ENCODE data around the gene PDE6H. TPM values are rescaled to one million over a fixed set of nuclear protein-coding genes. Genes with fewer than 3 reads are reported as not detected.

PDE6H gene
- total and polyA plus RNA-seq, 2 experiments from 2014 or later, result not detected

- Histone ChIP-seq H3K27me3 (no peaks in the 10 kb centered on the region), H3K27ac (no peak overlapping the region), H3K4me3 (no peak overlapping the region), H3K36me3 (no peaks in the 10 kb centered on the region), H3K4me1 (ENCODE audit: low read depth) (no peaks in the 10 kb centered on the region), H3K9me3 (ENCODE audit: low read depth) (no peaks in the 10 kb centered on the region)
- no peak for TF ChIP-seq CTCF (IDR thresholded peaks at IDR 0.05; ENCODE audit: low read depth, low read length)
- DNase-seq (ENCODE audit: low read depth in 1 of 2, low spot score in 1 of 2), result no peak
Observed at GRCh38 chr12:14991069-14991468, 18.2 kb downstream of the PDE6H start.

- no peak overlapping the region for H3K4me3 ChIP-seq
- TF ChIP-seq CTCF (IDR thresholded peaks at IDR 0.05; ENCODE audit: low read depth, low read length), result no peak
- no peaks in the 10 kb centered on the region for H3K4me1 ChIP-seq (ENCODE audit: low read depth)
- no peak for DNase-seq (ENCODE audit: low read depth in 1 of 2, low spot score in 1 of 2)
- H3K36me3 ChIP-seq, result no peaks in the 10 kb centered on the region
- H3K27ac ChIP-seq, result no peak overlapping the region
- no peaks in the 10 kb centered on the region for H3K9me3 ChIP-seq (ENCODE audit: low read depth)
- H3K27me3 ChIP-seq, result no peaks in the 10 kb centered on the region
Observed at GRCh38 chr12:14992673-14993072, 19.8 kb downstream of the PDE6H start.

DNA sequence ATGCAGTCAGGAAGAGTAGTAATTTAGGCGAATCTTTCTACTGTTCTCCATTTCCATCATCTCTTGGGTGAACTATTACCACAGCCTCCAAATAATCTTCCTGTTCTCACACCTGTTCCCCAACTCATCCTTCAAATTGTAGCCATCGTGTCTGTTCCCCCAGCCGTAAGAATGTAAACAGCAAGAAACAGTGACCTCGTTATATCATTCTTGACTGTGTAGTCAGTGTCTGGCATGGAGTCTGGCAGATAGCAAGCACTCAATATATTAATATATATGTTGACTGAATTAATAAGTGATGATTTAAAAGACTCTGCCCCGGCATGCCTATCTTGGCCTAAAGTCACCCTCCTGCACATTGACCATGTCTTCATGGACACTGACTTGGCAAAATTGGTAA, 20.3 kb downstream of the PDE6H start:
- Histone ChIP-seq H3K27ac (no peak overlapping the region), H3K27me3 (no peaks in the 10 kb centered on the region), H3K9me3 (ENCODE audit: low read depth) (no peaks in the 10 kb centered on the region), H3K4me1 (ENCODE audit: low read depth) (no peaks in the 10 kb centered on the region), H3K36me3 (no peaks in the 10 kb centered on the region), H3K4me3 (no peak overlapping the region)
- no peak for TF ChIP-seq CTCF (IDR thresholded peaks at IDR 0.05; ENCODE audit: low read depth, low read length)
- no peak for DNase-seq (ENCODE audit: low read depth in 1 of 2, low spot score in 1 of 2)

DNA sequence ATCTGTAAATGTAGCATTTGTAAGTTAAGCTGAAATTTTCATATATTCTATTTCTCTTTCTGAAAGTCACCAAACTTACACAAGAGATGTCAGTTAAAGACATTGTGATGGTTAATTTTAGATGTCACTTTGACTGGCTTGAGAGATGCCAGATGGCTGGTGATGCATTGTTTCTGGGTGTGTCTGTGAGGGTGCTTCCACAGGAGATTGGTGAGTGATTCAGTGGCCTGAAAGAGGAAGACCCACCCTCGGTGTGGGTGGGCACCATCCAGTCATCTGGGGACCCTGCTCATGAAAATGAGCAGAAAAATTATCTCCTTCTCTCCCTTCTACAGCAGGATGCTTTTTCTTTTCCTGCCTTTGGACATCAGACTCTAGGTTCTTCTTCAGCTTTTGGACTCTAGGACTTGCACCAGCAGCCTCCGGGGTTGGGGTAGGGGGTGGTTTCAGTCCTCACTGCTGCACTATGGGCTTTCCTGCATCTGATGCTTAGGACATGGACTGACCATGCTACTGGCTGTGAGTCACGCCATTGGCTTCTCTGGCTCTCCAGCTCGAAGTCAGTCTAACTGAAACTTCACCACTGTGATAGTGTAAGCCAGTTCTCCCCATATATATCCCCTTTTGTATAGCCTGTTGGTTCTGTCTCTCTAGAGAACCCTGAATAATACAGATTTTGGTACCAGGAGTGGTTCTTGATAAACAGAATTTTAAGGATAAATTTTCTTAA, 20.9 kb downstream of the PDE6H start:
- no peak for TF ChIP-seq CTCF (IDR thresholded peaks at IDR 0.05; ENCODE audit: low read depth, low read length)
- Histone ChIP-seq H3K4me3 (no peak overlapping the region), H3K27ac (no peak overlapping the region)

DNA sequence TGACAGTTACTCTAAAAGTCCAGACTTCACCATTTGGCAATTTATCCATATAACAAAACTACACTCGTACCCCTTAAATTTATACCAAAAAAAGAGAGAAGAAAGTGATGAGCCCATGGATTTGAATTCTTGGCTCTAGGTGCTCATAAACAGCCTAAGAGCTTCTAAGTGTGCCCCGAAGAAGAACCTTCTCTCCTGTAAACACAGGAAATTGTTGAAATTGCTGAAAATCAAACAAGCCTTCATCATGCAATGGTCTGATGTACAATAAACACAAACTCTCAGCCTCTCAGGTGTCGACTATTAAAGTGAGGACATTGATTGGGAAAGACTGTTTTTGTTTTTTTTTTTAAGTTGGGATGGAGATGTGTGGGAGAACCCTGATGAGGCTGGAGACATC, 21.8 kb downstream of the PDE6H start:
- Histone ChIP-seq H3K4me3 (no peak overlapping the region), H3K36me3 (no peaks in the 10 kb centered on the region), H3K9me3 (ENCODE audit: low read depth) (no peaks in the 10 kb centered on the region), H3K4me1 (ENCODE audit: low read depth) (no peaks in the 10 kb centered on the region), H3K27me3 (no peaks in the 10 kb centered on the region), H3K27ac (no peak overlapping the region)
- no peak for DNase-seq (ENCODE audit: low read depth in 1 of 2, low spot score in 1 of 2)
- no peak for TF ChIP-seq CTCF (IDR thresholded peaks at IDR 0.05; ENCODE audit: low read depth, low read length)

More for the DNA sequence above, 20.9 kb downstream of the PDE6H start:
- no peaks in the 10 kb centered on the region for H3K4me1 ChIP-seq (ENCODE audit: low read depth)
- no peaks in the 10 kb centered on the region for H3K27me3 ChIP-seq
- DNase-seq (ENCODE audit: low read depth in 1 of 2, low spot score in 1 of 2), result peak in 1 of 2 donors; percentile 71
- H3K36me3 ChIP-seq, result no peaks in the 10 kb centered on the region
- no peaks in the 10 kb centered on the region for H3K9me3 ChIP-seq (ENCODE audit: low read depth)

All from cardiac muscle cell (in vitro differentiated cells and primary cell).